Stimulated activated CD4-positive, alpha-beta T cell treated with anti-CD3 and anti-CD28 coated beads, Interleukin-2, amount 100 ng/mL, for 4 hours (primary cell): ENCODE measurements around the gene CEMIP2.

Experiments
- DNase-seq: peaks from one replicate; pipeline ENCODE4 v3.0.0-alpha.2; 2020; ENCODE audit warnings: low read depth

CEMIP2 gene

GRCh38 chr9:71746023-71746757, 22.1 kb downstream of the CEMIP2 start:
- DNase-seq, result no peak

GRCh38 chr9:71744754-71745521, 23.4 kb downstream of the CEMIP2 start:
- no peak for DNase-seq

DNA sequence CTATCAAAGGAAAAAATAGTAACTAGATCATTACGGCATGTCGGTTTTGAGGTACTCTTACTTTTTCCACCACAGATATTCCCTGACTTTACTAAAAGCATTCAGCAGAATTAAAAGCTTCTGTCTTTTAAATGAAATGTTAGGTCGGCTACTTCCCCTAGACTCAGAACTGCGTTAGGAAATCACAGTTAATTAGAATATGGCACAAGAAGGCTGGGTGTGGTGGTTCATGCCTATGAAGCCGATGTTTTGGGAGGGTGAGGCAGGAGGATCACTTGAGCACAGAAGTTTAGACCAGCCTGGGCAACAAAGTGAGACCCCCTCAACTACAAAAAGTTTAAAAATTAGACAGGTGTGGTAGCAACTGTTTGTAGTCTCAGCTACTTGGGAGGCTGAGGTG, 24.4 kb downstream of the CEMIP2 start:
- DNase-seq, result no peak

GRCh38 chr9:71743217-71743705, 25.1 kb downstream of the CEMIP2 start:
- DNase-seq, result no peak

DNA sequence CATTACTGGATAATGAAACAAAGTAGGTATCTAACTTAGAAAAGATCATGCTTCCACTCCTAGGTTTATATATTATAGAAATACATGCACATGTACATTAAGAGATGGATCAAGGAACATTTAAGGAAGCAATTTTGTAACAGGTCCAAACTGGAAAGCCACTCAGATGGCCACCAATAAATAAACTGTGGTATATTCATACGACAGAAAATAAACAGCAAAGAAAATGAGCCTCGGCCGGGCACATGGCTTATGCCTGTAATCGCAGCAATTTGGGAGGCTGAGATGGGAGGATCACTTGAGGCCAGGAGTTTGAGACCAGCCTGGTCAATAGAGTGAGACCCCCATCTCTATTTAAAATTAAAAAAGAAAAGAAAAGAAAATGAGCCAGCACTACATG, 25.6 kb downstream of the CEMIP2 start:
- no peak for DNase-seq

DNA sequence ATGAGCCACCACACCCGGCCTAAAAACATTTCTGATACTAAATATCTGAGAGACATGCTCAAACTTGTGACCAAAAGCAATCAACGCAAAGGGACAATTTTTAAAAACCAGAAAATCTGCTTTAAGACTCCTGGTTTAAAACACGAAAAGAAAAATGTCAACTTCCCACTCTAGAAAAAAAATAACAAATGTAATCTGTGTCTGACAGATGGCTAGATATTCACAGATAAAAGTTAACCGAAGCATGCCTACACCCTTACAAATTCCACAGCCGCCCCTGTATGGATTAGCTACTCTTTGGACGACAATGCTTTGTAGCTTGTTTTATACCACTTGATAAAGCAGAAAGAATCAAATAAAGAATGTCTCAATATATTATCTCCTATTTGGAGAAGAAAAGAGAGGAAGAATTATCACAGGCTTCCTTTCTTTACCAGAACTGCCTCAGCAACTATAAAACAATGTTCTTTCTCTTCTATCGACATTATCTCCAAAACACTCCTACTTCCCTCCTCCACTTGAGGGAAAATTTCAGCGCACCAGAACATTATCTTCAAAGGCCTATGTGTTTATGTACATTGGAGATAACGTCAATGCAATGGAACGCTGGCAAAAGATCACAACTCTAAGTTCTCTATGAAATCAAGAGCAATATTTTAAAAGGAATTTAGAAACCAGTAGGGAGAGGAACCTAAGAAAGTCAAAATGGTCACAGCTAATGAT, 26.2 kb downstream of the CEMIP2 start:
- DNase-seq, result no peak

- no peak for DNase-seq
Observed at GRCh38 chr9:71740199-71740598, 28.1 kb downstream of the CEMIP2 start.

GRCh38 chr9:71737455-71737854, 30.9 kb downstream of the CEMIP2 start:
- DNase-seq, result no peak

DNA sequence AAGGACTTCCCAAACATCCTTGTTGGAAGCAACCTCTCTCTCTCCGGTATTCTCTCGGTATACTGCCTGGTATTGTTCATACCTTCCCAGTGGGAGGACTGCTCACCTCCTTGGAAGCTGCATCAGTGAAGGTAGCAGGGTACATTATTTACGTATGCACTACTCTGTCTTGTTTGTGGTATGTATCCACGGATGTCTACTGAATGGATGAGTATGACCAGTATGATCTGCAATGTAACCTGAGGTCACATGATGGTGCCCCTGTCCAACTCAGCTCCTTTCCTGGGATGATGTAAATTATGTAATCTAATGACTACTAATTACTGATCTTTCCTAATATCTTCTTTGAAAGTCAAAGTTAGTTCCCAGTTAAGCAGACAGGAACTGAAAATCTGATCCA, 32.1 kb downstream of the CEMIP2 start:
- no peak for DNase-seq

- DNase-seq, result no peak
Observed at GRCh38 chr9:71734950-71735349, 33.4 kb downstream of the CEMIP2 start.

DNA sequence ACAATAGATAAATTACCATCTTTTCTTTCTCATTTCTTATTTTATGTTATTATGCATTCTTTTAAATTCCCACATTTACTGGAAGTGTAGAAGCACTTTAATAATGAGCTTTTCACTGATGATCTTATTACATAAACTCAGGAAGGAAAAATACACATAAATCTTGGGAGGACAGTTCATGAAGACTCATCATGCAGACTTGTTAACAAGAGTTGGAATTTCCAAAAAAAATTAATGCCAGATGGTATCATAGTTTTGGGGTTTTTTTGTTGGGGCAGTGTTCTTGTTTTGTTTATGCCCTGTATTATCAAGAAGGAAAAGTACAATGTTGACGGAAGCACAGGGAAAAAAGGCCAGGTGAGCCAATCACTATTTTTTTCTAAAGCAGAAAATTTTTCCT, 35.1 kb downstream of the CEMIP2 start:
- no peak for DNase-seq

GRCh38 chr9:71729816-71730526, 38.3 kb downstream of the CEMIP2 start:
- no peak for DNase-seq

DNA sequence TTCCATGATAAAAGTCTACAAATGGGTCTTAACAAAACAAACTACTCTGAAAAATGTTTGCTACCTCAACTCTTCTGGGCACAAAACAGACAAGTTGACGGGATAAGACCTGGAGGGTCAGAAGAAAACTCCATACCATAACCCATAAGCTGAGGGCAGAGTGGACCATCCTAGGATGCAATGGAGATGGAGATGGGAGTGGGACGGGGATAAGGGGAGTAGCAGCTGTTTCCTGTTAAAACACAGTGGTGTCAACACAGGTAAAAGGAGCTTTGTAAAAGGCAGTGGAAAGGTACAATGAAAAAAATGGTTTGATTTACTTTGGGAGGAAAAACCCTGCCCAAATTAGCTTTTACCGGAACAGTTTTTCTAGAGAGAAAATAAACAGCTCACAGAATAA, 41.6 kb downstream of the CEMIP2 start:
- no peak for DNase-seq

DNA sequence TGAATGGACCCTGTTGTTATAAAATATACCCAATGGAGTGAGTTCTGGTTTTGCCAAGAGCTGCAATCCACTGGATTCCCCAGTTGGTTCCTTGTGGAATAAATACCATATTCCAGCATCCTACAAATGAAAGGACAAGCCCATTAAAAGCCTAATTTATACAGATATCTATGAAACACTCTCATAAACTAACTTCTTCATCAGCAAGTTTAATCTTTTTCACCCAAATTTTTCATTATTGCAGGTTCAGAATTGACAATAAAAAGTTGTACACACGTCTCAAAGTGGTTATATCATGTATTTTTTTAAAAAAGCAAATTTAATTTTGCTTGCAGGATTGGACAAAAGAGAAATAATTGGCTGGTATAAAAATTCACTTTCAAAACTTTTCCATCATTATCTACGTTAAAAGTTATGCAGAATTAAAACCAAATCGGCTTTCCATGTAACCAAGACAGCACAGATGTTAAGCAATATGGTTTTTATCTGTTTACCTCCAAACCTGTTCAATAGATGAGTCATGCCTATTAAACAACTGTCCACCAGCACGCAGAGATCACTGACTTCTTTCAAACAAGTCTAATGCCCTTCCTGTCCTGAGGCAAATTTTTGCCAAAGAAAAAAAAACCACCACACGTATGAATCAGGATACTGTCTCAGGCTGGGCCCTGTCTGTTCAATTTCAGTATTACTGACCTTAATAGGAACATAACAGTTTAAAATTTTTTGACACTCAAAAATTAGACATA, 42.5 kb downstream of the CEMIP2 start:
- no peak for DNase-seq

GRCh38 chr9:71721855-71722254, 46.5 kb downstream of the CEMIP2 start:
- DNase-seq, result no peak

DNA sequence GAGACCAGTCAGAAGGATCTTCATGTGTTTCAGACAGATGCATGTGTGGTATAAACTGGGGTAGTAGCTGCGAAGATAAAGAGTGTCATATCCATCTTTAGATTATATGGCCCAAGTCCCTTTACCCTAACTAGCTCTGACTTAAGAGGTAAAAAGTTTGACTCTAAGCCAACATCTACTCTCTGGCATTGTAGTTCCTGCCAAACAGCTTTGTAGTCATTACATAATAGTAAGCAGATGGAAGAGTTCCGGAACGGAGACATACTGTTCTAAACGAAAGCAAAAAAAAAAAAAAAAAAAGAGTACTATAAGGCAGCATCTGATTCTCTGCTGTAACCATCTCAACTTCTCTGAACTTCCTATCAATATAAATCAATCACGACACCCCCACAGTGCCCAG, 48.8 kb downstream of the CEMIP2 start:
- DNase-seq, result no peak

DNA sequence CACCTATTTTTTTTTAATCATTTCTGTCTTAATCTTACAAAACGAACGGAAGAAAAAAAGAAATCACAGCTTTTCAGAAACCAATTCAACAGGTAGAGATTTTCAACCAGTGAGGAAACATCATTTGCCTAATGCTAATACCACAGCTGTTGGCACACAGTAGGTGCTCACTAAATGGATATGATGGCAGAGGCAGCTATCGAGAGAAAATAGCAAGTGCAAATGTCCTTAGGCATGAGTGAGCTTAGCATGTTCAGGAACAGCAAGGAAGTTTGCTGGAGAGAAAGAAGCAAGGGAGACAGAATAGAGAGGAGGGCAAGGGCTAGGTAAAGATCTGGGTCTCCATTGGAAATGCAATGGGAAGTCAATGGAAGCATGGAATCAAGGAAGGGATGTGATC, 49.2 kb downstream of the CEMIP2 start:
- DNase-seq, result no peak

DNA sequence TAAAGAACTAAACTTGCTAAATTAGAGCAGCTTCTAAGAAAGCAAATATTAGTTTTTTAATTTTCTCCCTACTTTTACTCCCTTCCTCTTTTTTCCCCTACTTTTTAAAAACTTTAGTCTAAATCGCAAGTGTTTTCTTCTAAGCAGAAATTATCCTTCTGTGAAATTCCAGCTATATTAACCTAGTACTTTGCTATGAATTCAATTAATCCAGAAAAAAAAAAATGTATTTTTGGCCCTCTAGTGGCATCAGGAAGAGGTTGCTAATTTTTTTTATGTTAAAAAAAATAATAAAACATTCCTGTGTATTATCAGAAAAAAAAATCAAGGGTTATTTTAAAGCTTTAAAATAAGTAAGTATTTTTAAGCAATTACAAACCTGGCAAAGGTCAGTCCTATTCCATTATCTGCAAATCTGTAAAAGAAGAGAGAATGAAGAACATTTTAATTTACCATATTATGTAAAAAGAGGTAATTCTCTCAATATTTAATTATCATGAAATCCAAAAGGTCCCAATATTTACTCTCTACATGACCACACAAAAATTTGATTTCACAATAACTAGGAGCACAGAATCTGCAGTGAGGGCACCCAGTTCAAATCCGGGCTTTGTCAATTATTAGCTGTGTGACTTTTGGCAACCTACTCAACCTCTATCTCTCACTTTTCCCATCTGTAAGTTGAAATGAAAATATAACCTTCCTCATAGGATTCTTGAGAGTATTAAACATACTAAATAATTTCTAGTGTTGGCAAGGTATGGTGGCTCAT, 52.0 kb downstream of the CEMIP2 start:
- DNase-seq, result no peak

GRCh38 chr9:71710856-71711255, 57.5 kb downstream of the CEMIP2 start:
- no peak for DNase-seq

DNA sequence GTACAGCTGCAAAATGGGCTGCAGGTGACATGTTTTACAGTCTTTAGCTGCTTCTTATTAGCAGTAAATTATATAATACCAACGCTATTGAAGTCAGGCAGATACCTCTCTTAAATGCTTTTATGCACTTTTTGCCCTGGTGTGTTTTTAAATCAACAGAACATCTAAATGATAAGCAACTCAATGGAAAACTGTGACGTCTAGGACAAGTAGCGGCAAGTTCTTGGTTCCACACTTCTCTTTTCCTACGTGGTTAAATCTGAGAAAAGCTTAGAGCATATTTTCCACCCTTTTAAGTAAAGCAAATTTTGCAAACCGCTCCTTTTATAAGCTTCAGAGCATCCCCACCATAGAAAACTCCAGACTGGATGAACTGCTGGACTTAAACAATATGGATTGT, 58.1 kb downstream of the CEMIP2 start:
- no peak for DNase-seq

DNA sequence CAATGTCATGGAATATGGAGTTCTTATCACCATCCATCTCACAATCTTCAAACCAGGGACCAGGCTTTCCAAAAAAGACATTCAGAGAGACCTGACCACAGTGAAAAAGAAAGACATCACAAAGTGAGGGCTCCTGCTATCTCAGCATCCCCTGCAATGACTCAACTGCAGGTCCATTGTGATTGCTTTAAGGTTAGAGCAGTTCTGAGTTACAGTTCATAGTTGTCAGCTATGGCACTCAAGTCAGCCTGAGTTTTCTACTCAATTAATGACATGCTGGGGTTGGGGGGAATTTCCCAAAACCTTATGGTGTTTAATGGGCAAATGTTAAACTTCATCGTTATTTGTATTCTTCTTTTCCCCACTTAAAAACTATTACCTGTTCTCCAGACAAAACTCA, 58.9 kb downstream of the CEMIP2 start:
- DNase-seq, result no peak
